HG03196 (cell line): ENCODE results near the gene CCL2.

Source experiments
- ATAC-seq: cut with Tn5 transposase; IDR thresholded peaks from one replicate; pipeline ENCODE4 v1.9.1; 2021; ENCODE audit not compliant: unreplicated experiment

The CCL2 gene

GRCh38 chr17:34237458-34237857 lies 17.6 kb upstream of the CCL2 start:
- no peak for ATAC-seq

- no peak for ATAC-seq
These were observed 14.0 kb upstream of the CCL2 start for GRCh38 chr17:34241062-34241461.

GRCh38 chr17:34242587-34243363 lies 12.3 kb upstream of the CCL2 start:
- ATAC-seq = no peak

GRCh38 chr17:34243364-34244320 lies 11.4 kb upstream of the CCL2 start:
- ATAC-seq = no peak

GRCh38 chr17:34245351-34245905 lies 9.7 kb upstream of the CCL2 start:
- ATAC-seq = no peak

GRCh38 chr17:34246446-34246845 lies 8.6 kb upstream of the CCL2 start:
- ATAC-seq = no peak

- ATAC-seq = no peak
These were observed 8.2 kb upstream of the CCL2 start for GRCh38 chr17:34246881-34247280.

- no peak for ATAC-seq
These were observed 6.5 kb upstream of the CCL2 start for GRCh38 chr17:34248511-34249024.

GRCh38 chr17:34249061-34249460 lies 6.0 kb upstream of the CCL2 start:
- ATAC-seq = no peak

- no peak for ATAC-seq
These were observed 5.6 kb upstream of the CCL2 start for GRCh38 chr17:34249478-34249877.

- no peak for ATAC-seq
These were observed 3.9 kb upstream of the CCL2 start for GRCh38 chr17:34251186-34251585.

GRCh38 chr17:34252095-34252443 lies 3.0 kb upstream of the CCL2 start:
- no peak for ATAC-seq

GRCh38 chr17:34252444-34253138 lies 2.5 kb upstream of the CCL2 start:
- no peak for ATAC-seq

- no peak for ATAC-seq
These were observed 2.0 kb upstream of the CCL2 start for GRCh38 chr17:34253139-34253525.

GRCh38 chr17:34254146-34254545 lies 939 bp upstream of the CCL2 start:
- ATAC-seq = no peak

- ATAC-seq = no peak
These were observed 272 bp downstream of the CCL2 start for GRCh38 chr17:34255381-34255732.

GRCh38 chr17:34255841-34256240 lies 756 bp downstream of the CCL2 start:
- ATAC-seq = no peak

- ATAC-seq = no peak
These were observed 2.4 kb downstream of the CCL2 start for GRCh38 chr17:34257299-34257985.

GRCh38 chr17:34257986-34258326 lies 2.9 kb downstream of the CCL2 start:
- no peak for ATAC-seq

- no peak for ATAC-seq
These were observed 4.1 kb downstream of the CCL2 start for GRCh38 chr17:34259146-34259545.

GRCh38 chr17:34260861-34261260 lies 5.8 kb downstream of the CCL2 start:
- no peak for ATAC-seq
